B cell (primary cell): ENCODE results near the gene BPIFB6. TPM values are rescaled to one million over a fixed set of nuclear protein-coding genes. Genes with fewer than 3 reads are reported as not detected.

ENCODE experiments used
- ATAC-seq: fragments of 200-7000 bp; cut with Tn5 transposase; one replicate; pipeline ENCODE4 v1.10.0; 2021; ENCODE audit warnings: low read depth, mild to moderate bottlenecking, moderate number of reproducible peaks, moderate library complexity
- CTCF ChIA-PET: fragments of 350-600 bp; sonication (Branson Sonifier 250); formaldehyde crosslinking; loops from one replicate; lab custom pipeline; 2021; ENCODE audit warnings: antibody characterized with exemption, inconsistent platforms; lab: Charles Lee
- POLR2A ChIA-PET: fragments of 350-600 bp; sonication (Branson Sonifier 250); formaldehyde crosslinking; loops from one replicate; lab custom pipeline; 2021; ENCODE audit warnings: antibody characterized with exemption; lab: Charles Lee
- DNase-seq: peaks from one replicate; pipeline ENCODE4 v3.0.0; 2013
- H2AFZ ChIP-seq: 2 replicates; pipeline ENCODE4 v1.6.1; 2012; ENCODE audit warnings: mild to moderate bottlenecking, low read depth, low read length; ENCODE audit not compliant: insufficient read depth, poor library complexity, severe bottlenecking
- H3K27ac ChIP-seq, 2 donors: 1 replicate in 1 of 2; 2 replicates in 1 of 2; pipeline ENCODE4 v1.5.1; 2012 to 2013; ENCODE audit warnings: low read length in 2 of 2, mild to moderate bottlenecking in 2 of 2, moderate library complexity in 1 of 2
- H3K27me3 ChIP-seq, 4 experiments: fragments of 200-600 bp in 1 of 4; sonication (generic) in 1 of 4; replicated peaks in 1 of 4; 1 replicate in 2 of 4; 2 replicates in 2 of 4; pipeline versions ENCODE4 v1.6.1 to v1.7.0; 2013 to 2016; ENCODE audit warnings: low read length in 3 of 4, mild to moderate bottlenecking in 2 of 4, mixed read lengths in 1 of 4, moderate library complexity in 1 of 4; ENCODE audit not compliant: insufficient read depth in 4 of 4, control insufficient read depth in 3 of 4; ENCODE audit errors: control extremely low read depth in 1 of 4
- H3K36me3 ChIP-seq, 2 experiments: replicated peaks in 1 of 2; 1 replicate in 1 of 2; 2 replicates in 1 of 2; pipeline versions ENCODE4 v1.6.1 to v1.7.1; 2013; ENCODE audit warnings: low read length in 1 of 2; ENCODE audit not compliant: insufficient read depth in 2 of 2, control insufficient read depth in 1 of 2; ENCODE audit errors: control extremely low read depth in 1 of 2, extremely low read depth in 1 of 2
- H3K4me1 ChIP-seq, 2 donors: fragments of 200-600 bp in 1 of 2; sonication (generic) in 1 of 2; 1 replicate in 1 of 2; 2 replicates in 1 of 2; pipeline versions ENCODE4 v1.5.1 to v1.6.1; 2013 to 2017; ENCODE audit warnings: low read length in 2 of 2; ENCODE audit not compliant: control insufficient read depth in 2 of 2, insufficient read depth in 2 of 2
- H3K4me2 ChIP-seq: replicated peaks from 2 replicates; pipeline ENCODE3; 2012; ENCODE audit warnings: mild to moderate bottlenecking, low read depth, low read length; ENCODE audit not compliant: poor library complexity, severe bottlenecking
- H3K4me3 ChIP-seq, 5 experiments: fragments of 200-600 bp in 1 of 5; sonication (generic) in 1 of 5; 1 replicate in 3 of 5; 2 replicates in 2 of 5; pipeline versions ENCODE4 v1.5.1 to v1.7.0; 2011 to 2016; ENCODE audit warnings: low read length in 4 of 5, mild to moderate bottlenecking in 4 of 5, low read depth in 2 of 5, control low read depth in 1 of 5, moderate library complexity in 1 of 5; ENCODE audit not compliant: insufficient read depth in 1 of 5; ENCODE audit errors: control extremely low read depth in 1 of 5, extremely low read depth in 1 of 5
- H3K79me2 ChIP-seq: fragments of 200-600 bp; sonication (generic); one replicate; pipeline ENCODE4 v1.6.0; 2016; ENCODE audit warnings: low read length; ENCODE audit not compliant: control insufficient read depth, insufficient read depth
- H3K9ac ChIP-seq: fragments of 200-600 bp; sonication (generic); 2 replicates; pipeline ENCODE4 v1.6.1; 2017; ENCODE audit warnings: mild to moderate bottlenecking, low read length, moderate library complexity
- H3K9me3 ChIP-seq, 3 donors: one replicate each; pipeline versions ENCODE4 v1.6.1 to v1.7.1; 2013; ENCODE audit warnings: low read length in 2 of 3; ENCODE audit not compliant: control insufficient read depth in 2 of 3, insufficient read depth in 1 of 3; ENCODE audit errors: control extremely low read depth in 1 of 3
- H4K20me1 ChIP-seq: 2 replicates; pipeline ENCODE4 v1.6.0; 2012; ENCODE audit warnings: mild to moderate bottlenecking, low read length; ENCODE audit not compliant: insufficient read depth, control insufficient read depth, poor library complexity, severe bottlenecking
- H3K27ac Mint-ChIP-seq: one replicate; pipeline ENCODE4 v1.8.0; 2021; ENCODE audit warnings: mixed read lengths
- H3K27me3 Mint-ChIP-seq: one replicate; pipeline ENCODE4 v1.8.0; 2021; ENCODE audit warnings: mixed read lengths
- H3K4me1 Mint-ChIP-seq: one replicate; pipeline ENCODE4 v1.8.0; 2021; ENCODE audit warnings: mixed read lengths
- H3K4me3 Mint-ChIP-seq: one replicate; pipeline ENCODE4 v1.8.0; 2021; ENCODE audit warnings: mixed read lengths
- H3K9me3 Mint-ChIP-seq: one replicate; pipeline ENCODE4 v1.8.0; 2022; ENCODE audit warnings: mixed read lengths; ENCODE audit not compliant: insufficient read depth
- EZH2 ChIP-seq: IDR thresholded peaks from 2 replicates; pipeline ENCODE4 v1.6.1; 2012; ENCODE audit warnings: borderline replicate concordance, low read depth, mild to moderate bottlenecking, moderate library complexity, low read length; ENCODE audit not compliant: insufficient read depth, poor library complexity, severe bottlenecking
- WGBS: methylation state at CpG from one replicate; pipeline ENCODE4 v1.1.5; 2013; ENCODE audit warnings: missing lambda C conversion rate; ENCODE audit not compliant: insufficient coverage; 5-methylcytosine and 5-hydroxymethylcytosine counted together
- intact Hi-C: fragments of 100-400 bp; cut with micrococcal nuclease; formaldehyde crosslinking; loops from one replicate; pipeline ENCODE4 v1.10.0; 2022
- polyA plus RNA-seq: library from polyadenylated mRNA; depleted of rRNA; stranded (reverse); fragments of >200 nt; gene quantifications from 2 replicates; pipeline ENCODE4 v1.2.3, GENCODE V29; 2012
- total RNA-seq, 2 donors: library from RNA; stranded (reverse); fragments of 120-200 nt in 1 of 2; gene quantifications; 1 replicate in 1 of 2; 2 replicates in 1 of 2; pipeline versions ENCODE4 v1.2.3 to v1.2.4, GENCODE V29; 2013 to 2022
- TF ChIP-seq, protein P1 (sequence below): fragments of 200-600 bp; IDR thresholded peaks from one replicate; pipeline ENCODE4 v1.8.0; 2022; ENCODE audit warnings: antibody characterized with exemption, mild to moderate bottlenecking

Gene BPIFB6
- total and polyA plus RNA-seq, 2 donors (not counting 1 experiment from before 2014, with no cell fraction given), result not detected

GRCh38 chr20:33020278-33021161 lies 10.9 kb upstream of the BPIFB6 start:
- 88% methylated on average over 18 of the region's 18 CpGs for WGBS
- CTCF ChIA-PET, result no interaction called here

DNA sequence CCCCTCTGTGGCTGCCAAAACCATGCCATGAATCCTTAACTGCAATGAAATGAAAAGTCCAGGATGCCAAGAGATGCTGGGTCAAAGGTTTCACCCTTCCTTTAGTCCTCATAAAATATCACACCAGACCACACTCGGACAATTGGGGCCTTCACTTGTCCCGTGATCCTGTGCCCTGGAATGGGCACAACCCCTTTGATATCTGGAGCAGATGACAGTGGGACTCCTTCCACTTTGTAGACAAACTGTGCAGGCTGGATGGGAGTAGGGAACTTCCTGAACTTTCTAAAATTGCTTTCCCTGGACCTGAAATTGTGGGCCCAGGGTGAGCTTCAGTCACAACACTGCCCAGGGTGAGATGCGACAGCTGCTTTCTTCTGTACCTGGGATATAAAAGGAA lies 9.6 kb upstream of the BPIFB6 start:
- ATAC-seq, result no peak
- Mint-ChIP-seq H3K4me3 (no peak overlapping the region), H3K9me3 (no peaks in the 10 kb centered on the region), H3K27ac (no peak overlapping the region), H3K27me3 (peaks cover 2% of the 10 kb centered on the region), H3K4me1 (no peaks in the 10 kb centered on the region)
- H3K4me3 ChIP-seq, result no peak overlapping the region
- no peak overlapping the region for H3K27ac ChIP-seq
- peaks cover 0 to 4% (median 0%) of the 10 kb centered on the region in 3 donors for H3K9me3 ChIP-seq
- ChIA-PET CTCF (no interaction called here), POLR2A (no interaction called here)
- no peaks in the 10 kb centered on the region for H3K4me1 ChIP-seq
- WGBS, result 82% methylated on average over 1 of the region's 3 CpGs
- H3K4me2 ChIP-seq, result no peak overlapping the region
- H3K79me2 ChIP-seq, result no peaks in the 10 kb centered on the region
- H3K27me3 ChIP-seq, result no peaks in the 10 kb centered on the region
- intact Hi-C loops, result no loop called here
- H3K9ac ChIP-seq, result no peak overlapping the region
- no peak overlapping the region for H2AFZ ChIP-seq
- DNase-seq, result no peak
- H3K36me3 ChIP-seq, result no peaks in the 10 kb centered on the region
- H4K20me1 ChIP-seq, result no peaks in the 10 kb centered on the region
- no peak for TF ChIP-seq EZH2
- TF ChIP-seq, protein P1, sequence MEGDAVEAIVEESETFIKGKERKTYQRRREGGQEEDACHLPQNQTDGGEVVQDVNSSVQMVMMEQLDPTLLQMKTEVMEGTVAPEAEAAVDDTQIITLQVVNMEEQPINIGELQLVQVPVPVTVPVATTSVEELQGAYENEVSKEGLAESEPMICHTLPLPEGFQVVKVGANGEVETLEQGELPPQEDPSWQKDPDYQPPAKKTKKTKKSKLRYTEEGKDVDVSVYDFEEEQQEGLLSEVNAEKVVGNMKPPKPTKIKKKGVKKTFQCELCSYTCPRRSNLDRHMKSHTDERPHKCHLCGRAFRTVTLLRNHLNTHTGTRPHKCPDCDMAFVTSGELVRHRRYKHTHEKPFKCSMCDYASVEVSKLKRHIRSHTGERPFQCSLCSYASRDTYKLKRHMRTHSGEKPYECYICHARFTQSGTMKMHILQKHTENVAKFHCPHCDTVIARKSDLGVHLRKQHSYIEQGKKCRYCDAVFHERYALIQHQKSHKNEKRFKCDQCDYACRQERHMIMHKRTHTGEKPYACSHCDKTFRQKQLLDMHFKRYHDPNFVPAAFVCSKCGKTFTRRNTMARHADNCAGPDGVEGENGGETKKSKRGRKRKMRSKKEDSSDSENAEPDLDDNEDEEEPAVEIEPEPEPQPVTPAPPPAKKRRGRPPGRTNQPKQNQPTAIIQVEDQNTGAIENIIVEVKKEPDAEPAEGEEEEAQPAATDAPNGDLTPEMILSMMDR, result no peak

More at GRCh38 chr20:33020278-33021161, 10.9 kb upstream of the BPIFB6 start:
- no peak overlapping the region for H3K27ac Mint-ChIP-seq
- peaks cover 9% of the 10 kb centered on the region for H3K27me3 Mint-ChIP-seq
- Histone ChIP-seq H2AFZ (no peak overlapping the region), H3K4me2 (no peak overlapping the region), H3K36me3 (no peaks in the 10 kb centered on the region), H4K20me1 (no peaks in the 10 kb centered on the region), H3K27me3 (no peaks in the 10 kb centered on the region), H3K9ac (no peak overlapping the region), H3K79me2 (no peaks in the 10 kb centered on the region), H3K27ac (no peak overlapping the region), H3K9me3 (peaks cover 0 to 4% (median 0%) of the 10 kb centered on the region in 3 donors), H3K4me1 (no peaks in the 10 kb centered on the region), H3K4me3 (no peak overlapping the region)
- H3K9me3 Mint-ChIP-seq, result no peaks in the 10 kb centered on the region
- ATAC-seq (no peak), DNase-seq (no peak)
- no peak for TF ChIP-seq EZH2
- TF ChIP-seq, protein P1, result no peak
- H3K4me1 Mint-ChIP-seq, result no peaks in the 10 kb centered on the region
- no peak overlapping the region for H3K4me3 Mint-ChIP-seq
- POLR2A ChIA-PET, result no interaction called here
- intact Hi-C loops, result no loop called here
